IPS-11a (cell line): ENCODE results near the gene UBE2M.

Experiments used
- H3K4me3 ChIP-seq: one replicate; pipeline ENCODE4 v1.5.1; 2013; ENCODE audit warnings: low read depth, low read length, control low read depth

UBE2M gene

GRCh38 chr19:58555920-58556621, 2.3 kb downstream of the UBE2M start:
- H3K4me3 ChIP-seq: no peak overlapping the region

GRCh38 chr19:58555369-58555885, 3.0 kb downstream of the UBE2M start:
- H3K4me3 ChIP-seq: peak overlapping the region; percentile 13

DNA sequence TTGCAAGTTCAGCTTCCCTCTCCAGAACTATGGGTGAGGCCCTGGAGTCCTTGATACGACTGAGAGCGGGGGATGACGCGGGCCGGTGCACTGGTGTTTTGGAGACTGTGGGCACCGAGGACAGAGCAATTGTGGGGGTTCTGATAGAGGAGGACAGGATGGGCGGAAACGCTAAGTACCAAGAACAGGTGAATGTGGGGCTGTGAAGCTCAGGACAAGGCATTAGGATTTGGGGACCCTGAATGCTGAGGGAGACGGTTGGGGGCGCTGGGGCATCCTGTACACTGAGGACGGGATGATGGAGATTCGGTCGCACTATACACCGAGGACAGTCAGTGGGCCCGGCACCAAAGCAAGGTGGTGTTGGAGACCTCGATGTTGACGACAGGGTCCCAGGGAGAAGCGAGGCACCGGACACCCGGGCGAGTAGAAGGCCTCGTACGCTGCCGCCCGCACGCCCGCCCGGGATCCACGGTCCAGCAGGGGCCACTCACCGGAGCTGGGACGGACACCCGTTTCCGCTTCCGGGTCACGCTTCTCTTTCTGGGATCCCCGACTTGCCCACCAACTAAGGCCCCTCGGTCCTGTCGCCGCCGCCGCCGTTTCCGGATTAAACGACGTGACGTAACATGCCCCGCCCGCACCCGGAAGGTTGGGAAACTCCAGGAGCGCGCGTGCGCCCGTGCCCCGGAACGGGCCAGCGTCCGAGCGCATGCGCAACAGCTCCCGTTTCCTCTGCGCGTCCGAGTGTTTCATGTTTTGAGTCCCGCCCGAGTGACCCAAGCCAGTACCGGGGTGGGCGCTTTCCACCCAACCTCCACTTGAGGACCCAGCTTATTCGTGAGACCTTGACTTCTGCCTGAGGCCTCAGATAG, 3.7 kb downstream of the UBE2M start, which contains the start of gene CHMP2A:
CHMP2A (minus strand) TSS at position 612 of the 875 bp plus-strand sequence. CDS start 893 bp downstream, outside the sequence.
- H3K4me3 ChIP-seq: peak within 1 kb of the TSS; percentile 73

GRCh38 chr19:58553799-58554493, 4.5 kb downstream of the UBE2M start:
- peak overlapping the region; percentile 73 for H3K4me3 ChIP-seq

- no peak overlapping the region for H3K4me3 ChIP-seq
Measured at GRCh38 chr19:58552655-58553054, 5.8 kb downstream of the UBE2M start.

- H3K4me3 ChIP-seq: no peak overlapping the region
Measured at GRCh38 chr19:58551577-58552471, 6.6 kb downstream of the UBE2M start.

GRCh38 chr19:58551123-58551497, 7.3 kb downstream of the UBE2M start:
- H3K4me3 ChIP-seq: no peak overlapping the region

DNA sequence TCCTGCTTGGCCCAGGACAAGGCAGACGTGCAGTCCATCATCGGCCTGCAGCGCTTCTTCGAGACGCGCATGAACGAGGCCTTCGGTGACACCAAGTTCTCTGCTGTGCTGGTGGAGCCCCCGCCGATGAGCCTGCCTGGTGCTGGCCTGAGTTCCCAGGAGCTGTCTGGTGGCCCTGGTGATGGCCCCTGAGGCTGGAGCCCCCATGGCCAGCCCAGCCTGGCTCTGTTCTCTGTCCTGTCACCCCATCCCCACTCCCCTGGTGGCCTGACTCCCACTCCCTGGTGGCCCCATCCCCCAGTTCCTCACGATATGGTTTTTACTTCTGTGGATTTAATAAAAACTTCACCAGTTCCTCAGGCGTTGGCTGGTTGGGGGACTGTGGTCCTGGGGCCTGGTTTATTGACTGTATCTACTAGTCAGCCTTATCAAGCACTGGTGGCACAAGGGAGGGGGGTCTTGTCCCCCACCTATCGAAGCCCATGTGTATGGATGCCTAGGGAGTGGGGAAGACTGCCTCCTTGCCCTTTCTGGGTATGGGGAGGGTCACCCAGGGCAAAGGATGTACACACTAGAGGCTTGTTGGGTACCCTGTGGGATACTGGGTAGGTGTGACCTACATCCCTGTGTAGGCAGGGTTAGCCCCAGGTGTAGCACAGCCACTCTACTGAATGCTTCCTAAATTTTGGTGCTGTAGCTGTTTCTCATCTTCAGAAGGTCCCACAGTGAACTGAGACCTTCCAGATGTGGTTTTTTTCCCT, 7.9 kb downstream of the UBE2M start:
- H3K4me3 ChIP-seq: no peak overlapping the region

GRCh38 chr19:58549664-58550361, 8.6 kb downstream of the UBE2M start:
- no peak overlapping the region for H3K4me3 ChIP-seq

- no peak overlapping the region for H3K4me3 ChIP-seq
Measured at GRCh38 chr19:58548859-58549663, 9.3 kb downstream of the UBE2M start.

DNA sequence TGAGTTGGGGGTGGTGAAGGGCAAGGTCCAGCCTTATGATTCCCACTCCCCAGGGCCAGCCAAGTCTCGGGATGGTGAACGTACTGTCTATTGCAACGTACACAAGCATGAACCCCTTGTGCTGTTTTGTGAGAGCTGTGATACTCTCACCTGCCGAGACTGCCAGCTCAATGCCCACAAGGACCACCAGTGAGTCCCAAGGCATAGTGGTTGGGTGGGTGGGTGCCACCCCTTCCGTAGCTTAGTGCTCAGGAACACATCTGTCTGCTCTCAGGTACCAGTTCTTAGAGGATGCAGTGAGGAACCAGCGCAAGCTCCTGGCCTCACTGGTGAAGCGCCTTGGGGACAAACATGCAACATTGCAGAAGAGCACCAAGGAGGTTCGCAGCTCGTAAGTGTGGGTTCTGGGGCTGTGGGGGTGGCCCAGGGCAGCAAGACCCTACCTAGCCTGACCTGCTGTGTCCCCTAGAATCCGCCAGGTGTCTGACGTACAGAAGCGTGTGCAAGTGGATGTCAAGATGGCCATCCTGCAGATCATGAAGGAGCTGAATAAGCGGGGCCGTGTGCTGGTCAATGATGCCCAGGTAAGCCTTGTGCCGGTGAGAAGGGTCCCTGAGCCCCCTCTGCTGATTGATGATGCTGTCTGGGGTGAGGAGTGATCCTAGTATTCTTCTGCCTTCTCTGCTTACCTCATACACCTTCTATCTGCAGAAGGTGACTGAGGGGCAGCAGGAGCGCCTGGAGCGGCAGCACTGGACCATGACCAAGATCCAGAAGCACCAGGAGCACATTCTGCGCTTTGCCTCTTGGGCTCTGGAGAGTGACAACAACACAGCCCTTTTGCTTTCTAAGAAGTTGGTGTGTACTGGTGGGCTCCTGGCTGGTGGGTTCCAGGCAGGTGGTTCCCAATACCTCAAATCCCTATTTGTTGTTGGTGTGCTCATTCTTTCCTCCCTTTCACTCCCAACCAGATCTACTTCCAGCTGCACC, 10.8 kb downstream of the UBE2M start:
- H3K4me3 ChIP-seq: no peak overlapping the region

DNA sequence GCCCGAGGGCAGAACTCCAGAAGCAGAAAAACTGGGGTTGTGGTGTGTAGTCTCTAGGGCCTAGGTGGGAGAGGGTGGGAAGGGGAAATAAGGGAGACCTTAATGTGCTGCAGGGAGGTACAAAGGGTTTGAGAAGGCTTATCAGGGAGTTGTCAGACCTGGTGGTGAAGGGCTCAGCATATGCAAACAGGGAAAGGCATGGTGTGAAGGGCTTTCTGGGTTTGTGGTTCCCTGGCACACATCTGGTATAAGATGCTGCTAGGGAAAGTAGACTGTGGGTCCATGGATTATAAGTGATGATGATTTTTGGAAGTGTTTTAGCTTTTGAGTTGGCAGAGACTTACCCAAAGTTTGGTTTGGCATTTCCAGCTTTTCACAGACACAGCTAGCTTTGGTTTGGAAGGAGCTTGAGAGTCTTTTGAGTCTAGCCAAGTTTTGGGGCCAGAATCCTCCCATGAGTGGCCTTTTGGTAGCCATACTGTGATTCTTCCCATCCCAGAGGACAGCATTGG, 12.3 kb downstream of the UBE2M start:
- H3K4me3 ChIP-seq: peak overlapping the region; percentile 89

DNA sequence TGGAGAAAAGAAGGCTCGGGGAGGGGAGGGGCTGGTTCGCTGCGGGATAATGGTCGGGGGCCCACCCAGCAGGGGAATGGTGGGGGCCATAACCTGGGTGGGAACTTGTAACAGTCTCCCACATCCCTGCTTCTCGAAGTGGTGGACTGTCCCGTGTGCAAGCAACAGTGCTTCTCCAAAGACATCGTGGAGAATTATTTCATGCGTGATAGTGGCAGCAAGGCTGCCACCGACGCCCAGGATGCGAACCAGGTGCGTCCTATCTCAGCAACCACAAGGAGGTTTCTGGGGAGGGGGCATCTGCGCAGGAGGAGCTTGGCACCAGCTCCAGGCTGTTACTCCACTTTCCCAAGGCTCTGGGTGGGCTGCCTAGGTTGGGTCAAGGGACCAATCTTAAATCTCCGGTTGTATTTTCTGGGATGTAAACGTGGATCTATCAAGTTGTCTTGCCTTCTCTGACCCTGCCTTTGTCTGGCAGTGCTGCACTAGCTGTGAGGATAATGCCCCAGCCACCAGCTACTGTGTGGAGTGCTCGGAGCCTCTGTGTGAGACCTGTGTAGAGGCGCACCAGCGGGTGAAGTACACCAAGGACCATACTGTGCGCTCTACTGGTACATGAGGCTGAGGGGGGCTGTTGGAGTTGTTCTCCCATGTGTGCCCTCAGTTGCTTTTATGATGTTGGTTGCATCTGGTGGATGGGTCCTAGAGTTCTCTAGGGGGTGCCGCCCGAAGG, 13.0 kb downstream of the UBE2M start:
- peak overlapping the region; percentile 89 for H3K4me3 ChIP-seq

GRCh38 chr19:58544591-58545285, 13.7 kb downstream of the UBE2M start:
- peak overlapping the region; percentile 89 for H3K4me3 ChIP-seq

DNA sequence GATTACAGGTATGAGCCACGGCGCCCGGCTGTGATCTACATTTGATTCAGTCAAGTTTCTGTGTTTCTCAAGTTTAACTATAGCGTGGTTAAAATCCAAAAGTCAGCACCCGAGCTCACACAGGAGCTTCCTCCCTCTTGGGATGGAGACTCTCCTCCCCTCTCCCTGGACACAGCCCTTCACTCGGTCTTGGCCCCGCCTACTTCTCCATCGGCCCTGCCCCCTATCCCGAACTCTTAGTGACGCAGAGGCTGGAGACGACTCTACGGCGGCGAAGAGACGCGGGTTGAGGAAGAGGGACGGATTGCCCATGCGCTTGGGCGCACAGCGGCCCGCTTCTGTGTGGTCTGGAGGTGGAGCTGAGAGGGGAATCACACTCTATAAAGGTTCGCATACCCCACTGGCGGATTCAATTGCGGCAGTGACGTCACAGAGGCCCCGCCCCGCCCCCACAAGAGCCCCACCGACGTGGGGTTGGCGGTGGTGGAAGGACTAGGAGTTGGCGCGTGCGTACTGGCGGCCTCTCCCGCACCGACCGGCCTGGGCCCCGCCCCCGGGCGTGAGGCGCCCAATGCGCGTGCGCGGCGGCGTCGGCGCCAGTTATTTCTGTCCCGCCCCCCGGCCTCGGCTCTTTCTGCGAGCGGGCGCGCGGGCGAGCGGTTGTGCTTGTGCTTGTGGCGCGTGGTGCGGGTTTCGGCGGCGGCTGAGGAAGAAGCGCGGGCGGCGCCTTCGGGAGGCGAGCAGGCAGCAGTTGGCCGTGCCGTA, 14.4 kb downstream of the UBE2M start, which contains the start of gene TRIM28:
TRIM28 (plus strand) TSS at position 239 of the 765 bp plus-strand sequence. CDS start 694 bp downstream, outside the sequence.
- peak within 1 kb of the TSS; percentile 89 for H3K4me3 ChIP-seq
